GM21717 (cell line): ENCODE results near the gene CEP76.

Experiments
- ATAC-seq: cut with Tn5 transposase; IDR thresholded peaks from one replicate; pipeline ENCODE4 v1.9.1; 2021; ENCODE audit warnings: mild to moderate bottlenecking, moderate library complexity; ENCODE audit not compliant: unreplicated experiment

CEP76 gene

GRCh38 chr18:12702221-12703095 is at the start of gene CEP76, which contains the start of gene PSMG2:
Gene CEP76 (minus strand): TSS chr18:12702723. CDS start chr18:12702548, 175 bp downstream.
Gene PSMG2 (plus strand): TSS chr18:12703042. CDS start chr18:12703108, 66 bp downstream.
- ATAC-seq = peak; percentile 80

GRCh38 chr18:12751891-12752290 is 49.4 kb upstream of the CEP76 start:
- no peak for ATAC-seq

DNA sequence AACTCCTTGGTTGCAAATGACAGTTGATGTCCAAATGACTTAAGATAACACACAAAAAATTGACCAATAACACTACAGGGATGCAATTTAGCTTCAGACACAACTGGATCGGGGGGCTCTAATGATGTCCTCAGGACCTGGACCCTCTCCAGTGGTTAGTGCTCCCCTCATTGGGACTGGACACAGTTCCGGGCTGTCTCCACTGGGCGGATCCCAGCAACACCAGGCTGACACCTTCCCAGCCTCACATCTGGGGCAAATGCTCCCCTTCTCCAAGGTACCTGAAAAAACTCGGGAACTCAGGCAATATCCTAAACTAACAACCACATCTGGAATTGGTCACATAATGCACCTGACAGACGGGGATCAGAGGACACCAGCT is 49.0 kb upstream of the CEP76 start:
- ATAC-seq = no peak

- no peak for ATAC-seq
These were observed 48.4 kb upstream of the CEP76 start for GRCh38 chr18:12750715-12751502.

DNA sequence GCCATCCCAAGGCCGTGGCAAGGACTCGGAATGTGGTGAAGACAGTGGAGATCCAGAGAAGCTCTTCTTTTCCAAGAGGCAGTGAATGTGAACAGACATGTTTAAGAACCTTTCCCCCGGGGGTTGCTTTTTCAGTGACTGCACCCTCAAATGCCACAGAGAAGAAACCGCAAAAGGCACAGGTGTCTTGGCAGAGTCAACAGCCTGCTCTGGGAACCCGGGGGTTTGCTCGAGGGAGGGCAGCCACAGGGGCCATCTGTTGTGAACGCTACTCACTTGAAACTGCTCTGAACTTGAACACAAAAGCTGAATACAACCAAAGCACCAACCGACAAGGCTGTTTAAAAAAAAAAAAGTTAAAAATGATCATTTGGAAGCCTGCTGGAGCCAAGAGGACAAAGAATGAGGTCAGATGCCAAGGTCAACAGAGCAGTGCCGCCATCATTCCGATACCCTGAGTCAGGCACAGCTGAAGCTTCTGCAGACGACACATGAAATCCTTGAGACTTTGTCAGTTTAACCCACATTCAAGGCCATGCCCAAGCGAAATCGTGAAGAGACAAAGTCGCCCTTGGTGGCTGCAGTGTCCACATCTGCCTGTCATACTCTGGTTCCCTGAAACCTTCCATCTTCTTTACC is 47.7 kb upstream of the CEP76 start:
- no peak for ATAC-seq

GRCh38 chr18:12749121-12749520 is 46.6 kb upstream of the CEP76 start:
- no peak for ATAC-seq

GRCh38 chr18:12748671-12749070 is 46.1 kb upstream of the CEP76 start:
- no peak for ATAC-seq

DNA sequence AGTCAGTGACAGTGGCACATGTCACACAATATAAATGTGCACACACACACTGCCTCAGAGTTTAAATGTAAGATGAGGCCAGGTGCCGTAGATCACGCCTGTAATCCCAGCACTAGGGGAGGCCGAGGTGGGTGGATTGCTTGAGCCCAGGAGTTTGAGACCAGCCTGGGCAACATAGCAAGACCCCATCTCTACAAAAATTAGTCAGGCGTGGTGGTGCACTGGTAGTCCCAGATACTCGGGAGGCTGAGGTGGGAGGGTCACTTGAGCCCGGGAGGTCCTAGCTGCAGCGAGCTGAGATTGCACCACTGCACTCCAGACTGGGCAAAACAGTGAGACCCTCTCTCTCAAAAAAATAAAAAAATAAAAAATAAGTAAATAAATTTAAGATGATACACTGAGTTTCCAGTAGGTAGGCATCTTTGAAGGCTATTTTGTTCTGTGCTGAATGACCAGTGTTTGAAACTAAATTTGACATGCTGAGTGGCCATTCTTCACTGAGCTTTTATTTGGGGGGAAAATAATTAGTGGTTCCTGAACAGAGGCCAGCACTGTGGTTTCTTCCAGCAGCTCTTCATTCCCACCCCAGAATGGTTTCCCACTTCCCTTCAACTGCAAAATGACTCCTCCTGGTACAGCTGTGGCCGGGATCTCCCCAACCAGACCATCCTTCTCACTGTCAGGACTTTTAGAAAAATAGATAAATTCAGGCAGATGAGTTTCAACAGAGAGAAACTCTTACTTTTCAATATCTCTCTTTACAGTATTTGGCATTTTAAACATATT is 45.2 kb upstream of the CEP76 start:
- ATAC-seq = no peak

DNA sequence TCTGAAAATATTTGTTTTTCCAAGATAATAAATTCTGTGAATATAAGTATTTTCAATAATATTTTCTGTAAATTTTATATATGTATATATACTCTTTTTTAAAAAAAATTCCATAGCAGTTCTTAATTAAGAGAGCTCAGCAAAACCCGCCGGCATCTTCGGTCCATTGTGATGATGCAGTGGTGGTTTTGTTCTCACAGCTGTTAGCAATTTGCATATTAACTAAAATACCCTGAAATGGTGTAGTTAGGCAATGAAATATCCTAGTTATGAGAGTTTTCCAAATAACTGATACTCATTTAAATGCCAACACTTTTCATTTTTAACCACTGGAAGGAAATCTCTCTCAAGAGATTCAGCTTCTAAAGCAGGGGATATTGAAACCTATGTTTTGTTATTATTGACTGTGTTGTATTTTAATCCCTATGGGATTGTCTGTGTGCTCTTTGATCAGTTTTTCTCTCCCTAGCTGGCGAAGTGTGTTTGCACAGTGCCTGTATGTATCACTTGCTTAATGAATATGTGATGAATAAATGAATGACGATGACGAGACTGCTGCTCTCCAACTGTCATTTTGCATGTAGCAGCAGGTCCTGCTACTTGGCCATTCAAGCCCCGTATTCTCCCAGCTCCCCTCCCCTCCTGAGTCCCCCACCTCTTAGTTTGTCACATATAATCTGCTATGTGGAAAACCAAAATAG is 42.7 kb upstream of the CEP76 start:
- ATAC-seq = no peak

DNA sequence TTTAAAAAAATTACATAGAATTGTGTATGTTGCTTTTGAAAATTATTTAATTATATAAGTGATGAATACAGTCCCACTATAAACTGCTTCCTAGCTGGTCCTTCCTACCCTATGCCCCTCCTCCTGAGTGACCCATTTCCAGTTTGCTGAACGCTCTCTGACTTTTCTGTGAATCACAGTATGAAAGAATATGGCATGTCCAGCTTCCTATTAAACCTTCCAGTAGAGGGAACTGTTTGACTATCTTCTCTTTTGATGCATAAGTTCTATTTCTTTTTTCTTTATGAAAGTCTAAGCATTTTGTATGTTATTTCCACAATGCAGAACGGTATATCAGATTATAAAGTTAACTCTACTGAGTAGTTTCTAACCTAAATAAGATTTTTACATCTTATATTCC is 41.6 kb upstream of the CEP76 start:
- no peak for ATAC-seq

DNA sequence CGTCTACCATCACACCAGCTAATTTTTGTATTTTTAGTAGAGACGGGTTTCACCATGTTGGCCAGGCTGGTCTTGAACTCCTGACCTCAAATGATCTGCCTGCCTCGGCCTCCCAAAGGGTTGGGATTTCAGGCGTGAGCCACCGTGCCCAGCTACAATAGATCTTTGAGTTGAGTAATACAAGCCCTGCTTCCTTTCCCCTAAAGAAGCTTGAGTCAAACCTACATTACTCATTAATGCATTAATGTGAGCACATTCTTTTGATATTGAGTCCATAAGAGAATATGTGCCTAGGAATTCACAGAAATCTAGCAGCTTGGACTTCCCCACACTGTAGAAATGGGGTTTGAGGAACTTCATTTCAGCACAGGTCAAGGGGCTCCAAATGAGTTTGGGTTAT is 39.9 kb upstream of the CEP76 start:
- ATAC-seq = no peak

DNA sequence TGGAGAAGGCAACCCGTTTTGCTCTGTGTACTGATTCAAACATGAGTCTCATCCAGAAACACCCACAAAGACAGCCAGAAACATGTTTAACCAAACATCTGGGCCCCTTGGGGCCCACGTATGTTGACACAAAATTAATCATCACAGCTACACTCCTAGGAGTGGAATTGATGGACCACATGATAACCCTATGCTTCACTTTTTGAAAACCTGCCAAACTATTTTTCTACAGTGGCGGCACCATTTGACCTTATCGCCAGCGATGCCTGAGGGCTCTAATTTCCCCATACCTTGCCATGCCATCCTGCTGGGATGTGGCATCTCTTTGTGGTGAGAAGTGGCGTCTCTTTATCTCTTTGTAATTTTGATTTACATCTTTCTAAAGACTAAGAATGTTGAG is 38.8 kb upstream of the CEP76 start:
- ATAC-seq = no peak

DNA sequence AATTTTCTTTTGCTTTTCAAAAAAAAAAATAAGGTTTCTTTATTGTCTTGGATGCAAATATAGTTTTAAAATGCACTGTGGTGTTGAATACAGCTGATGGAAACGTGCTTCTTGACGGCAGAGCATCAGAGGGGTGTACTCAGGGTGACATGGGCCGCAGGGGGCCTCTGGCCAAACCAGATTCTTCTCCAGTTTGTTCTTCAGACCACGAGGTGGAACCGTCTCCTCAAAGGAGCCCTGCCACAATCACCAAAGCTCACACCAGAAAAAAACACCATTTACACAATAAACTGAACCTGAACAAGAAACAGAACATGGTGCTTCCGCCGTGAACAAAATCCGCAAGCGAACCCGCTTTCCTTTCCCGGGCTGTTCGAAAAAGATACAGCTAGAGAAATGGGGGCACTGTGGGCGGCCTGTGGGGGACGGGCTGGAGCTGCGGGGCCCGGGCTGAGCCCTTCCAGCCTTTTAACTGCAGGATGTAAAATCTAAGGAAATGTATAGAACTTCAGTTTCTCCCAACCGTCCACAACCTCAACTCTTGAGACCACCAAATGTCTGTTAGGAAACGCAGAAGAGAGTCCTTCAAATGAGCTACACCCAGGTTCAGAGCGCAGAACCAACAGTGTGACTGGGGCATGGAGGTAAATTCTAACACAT is 34.9 kb upstream of the CEP76 start:
- ATAC-seq = no peak

DNA sequence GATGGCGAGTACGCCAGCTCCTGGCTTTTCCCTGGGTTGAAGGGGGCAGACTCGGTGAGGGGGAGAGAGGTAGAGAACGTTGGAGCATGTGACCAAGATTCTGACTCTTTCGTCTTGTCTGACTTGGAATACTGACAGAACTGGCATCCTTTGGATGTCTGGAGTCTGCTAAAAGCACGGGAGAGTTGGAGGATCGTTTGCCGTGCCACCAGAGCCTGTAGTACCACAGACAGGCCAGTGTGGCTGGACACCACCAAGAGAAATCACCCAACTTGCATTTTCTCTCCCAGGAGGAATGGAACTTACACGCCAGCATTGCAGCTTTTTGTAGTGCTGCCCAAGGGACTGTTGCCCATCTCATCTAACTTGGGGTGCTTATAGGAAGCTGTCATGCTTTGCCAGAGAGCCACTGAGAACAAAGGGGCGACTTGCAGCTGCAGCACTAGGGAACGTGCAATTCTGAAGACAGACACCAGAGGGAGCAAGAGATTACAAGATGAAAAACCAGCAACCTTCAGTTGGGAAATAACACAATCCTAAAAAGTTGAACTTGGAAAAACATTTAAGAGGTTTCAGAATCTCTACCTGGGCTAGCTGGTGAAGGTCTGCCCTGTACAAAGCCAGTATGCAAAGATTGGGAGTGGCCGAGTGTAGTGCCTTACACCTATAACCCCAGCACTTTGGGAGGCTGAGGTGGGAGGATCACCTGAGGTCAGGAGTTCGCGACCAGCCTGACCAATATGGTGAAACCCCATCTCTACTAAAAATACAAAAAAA is 24.4 kb upstream of the CEP76 start:
- ATAC-seq = no peak

DNA sequence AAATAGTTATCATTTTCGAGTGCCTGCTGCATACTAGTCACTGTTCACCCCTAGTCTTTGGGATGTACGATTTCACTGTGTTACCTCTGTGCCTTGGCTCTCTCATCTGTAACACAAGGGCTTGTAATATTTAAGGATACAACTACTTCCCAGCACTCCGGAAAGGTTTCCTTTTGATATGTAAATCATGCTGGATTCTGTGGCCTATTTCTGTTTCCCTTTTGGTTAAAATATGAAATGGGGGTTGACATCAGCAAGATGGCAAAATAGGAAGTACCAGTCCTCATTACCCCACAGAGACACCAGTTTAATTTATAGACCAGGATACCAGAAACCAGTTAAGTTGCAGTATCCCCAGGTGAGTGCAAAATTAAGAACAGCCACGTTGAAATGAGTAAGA is 23.8 kb upstream of the CEP76 start:
- no peak for ATAC-seq

DNA sequence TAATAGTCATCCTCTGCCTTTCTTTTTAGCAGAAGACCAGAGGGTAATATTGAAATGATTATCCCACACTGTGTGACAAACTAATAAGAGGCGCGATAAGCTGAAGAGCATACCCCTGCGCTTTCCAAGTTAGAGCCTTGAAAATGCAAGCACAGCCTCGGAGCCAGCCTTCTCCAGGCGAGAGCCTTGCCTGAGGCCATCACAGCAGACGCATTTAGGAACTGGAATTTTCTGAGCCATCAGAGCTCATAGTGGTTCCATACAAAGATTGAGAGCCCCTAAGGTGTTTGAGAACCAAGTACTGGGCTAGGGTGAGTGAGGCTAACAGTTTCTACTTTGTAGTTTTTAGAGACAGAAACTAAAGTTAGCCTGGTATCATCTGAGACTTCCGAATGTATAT is 20.2 kb upstream of the CEP76 start:
- no peak for ATAC-seq

GRCh38 chr18:12721495-12722275 is 19.2 kb upstream of the CEP76 start:
- no peak for ATAC-seq

GRCh38 chr18:12711446-12711845 is 8.9 kb upstream of the CEP76 start:
- ATAC-seq = no peak
